ENCODE measurements around the gene PCNX2. TPM values are rescaled to one million over a fixed set of nuclear protein-coding genes. Genes with fewer than 3 reads are reported as not detected.
A peak's percentile ranks its signal among the peaks of the same experiment; 100 is the strongest.

The PCNX2 gene
- total RNA-seq, 3 donors from 2014 or later: 6.0 to 11.3 (median 8.5) TPM

- no peak for DNase-seq
- Histone ChIP-seq H3K4me1 (ENCODE audit: low read depth) (peaks cover 18% of the 10 kb centered on the region), H3K4me3 (no peak overlapping the region), H3K9me3 (peaks cover 2% of the 10 kb centered on the region), H3K36me3 (ENCODE audit: low read depth) (no peaks in the 10 kb centered on the region)
- intact Hi-C loops (cut with DNase I, micrococcal nuclease): no loop called here
- TF ChIP-seq CTCF (IDR thresholded peaks at IDR 0.05): no peak
- ATAC-seq: no peak
Measured at GRCh38 chr1:232956081-232956480, 339.4 kb downstream of the PCNX2 start.

- DNase-seq (no peak), ATAC-seq (no peak)
- no peak for TF ChIP-seq CTCF (IDR thresholded peaks at IDR 0.05)
- Histone ChIP-seq H3K4me1 (ENCODE audit: low read depth) (peaks cover 19% of the 10 kb centered on the region), H3K4me3 (no peak overlapping the region), H3K36me3 (ENCODE audit: low read depth) (no peaks in the 10 kb centered on the region), H3K9me3 (peaks cover 2% of the 10 kb centered on the region)
- intact Hi-C loops (cut with DNase I, micrococcal nuclease): loop anchor here in 1 of 2 donors (5.0 kb wide), 1 partner anchor 317 kb away; no protein-coding TSS in a partner anchor
Measured at GRCh38 chr1:232954594-232955365, 340.7 kb downstream of the PCNX2 start.

GRCh38 chr1:232952514-232953499 lies 342.7 kb downstream of the PCNX2 start:
- TF ChIP-seq CTCF (IDR thresholded peaks at IDR 0.05): peak; percentile 60
- intact Hi-C loops (cut with DNase I, micrococcal nuclease): loop anchor here in 1 of 2 donors (5.0 kb wide), 1 partner anchor 316 kb away; no protein-coding TSS in a partner anchor
- peak; percentile 72 for ATAC-seq

GRCh38 chr1:232951605-232952004 lies 343.9 kb downstream of the PCNX2 start:
- no peak for DNase-seq
- H3K4me1 ChIP-seq (ENCODE audit: low read depth): peaks cover 24% of the 10 kb centered on the region
- TF ChIP-seq CTCF (IDR thresholded peaks at IDR 0.05): no peak
- H3K9me3 ChIP-seq: no peaks in the 10 kb centered on the region
- H3K36me3 ChIP-seq (ENCODE audit: low read depth): no peaks in the 10 kb centered on the region
- ATAC-seq: no peak
- H3K4me3 ChIP-seq: no peak overlapping the region
- intact Hi-C loops (cut with DNase I, micrococcal nuclease): loop anchor here in 1 of 2 donors (5.0 kb wide), 1 partner anchor 314 kb away; no protein-coding TSS in a partner anchor

More at GRCh38 chr1:232952514-232953499, 342.7 kb downstream of the PCNX2 start:
- Histone ChIP-seq H3K4me1 (ENCODE audit: low read depth) (peaks cover 24% of the 10 kb centered on the region), H3K9me3 (no peaks in the 10 kb centered on the region), H3K4me3 (no peak overlapping the region), H3K36me3 (ENCODE audit: low read depth) (no peaks in the 10 kb centered on the region)
- peak in 2 of 3 donors; percentile 66 to 69 for DNase-seq

GRCh38 chr1:232951180-232951579 lies 344.3 kb downstream of the PCNX2 start:
- no peak for TF ChIP-seq CTCF (IDR thresholded peaks at IDR 0.05)
- Histone ChIP-seq H3K4me1 (ENCODE audit: low read depth) (peaks cover 24% of the 10 kb centered on the region), H3K4me3 (peak overlapping the region; percentile 82), H3K36me3 (ENCODE audit: low read depth) (no peaks in the 10 kb centered on the region), H3K9me3 (no peaks in the 10 kb centered on the region)
- peak in 1 of 3 donors; percentile 50 for DNase-seq
- ATAC-seq: peak; percentile 46
- intact Hi-C loops (cut with DNase I, micrococcal nuclease): loop anchor here in 1 of 2 donors (5.0 kb wide), 1 partner anchor 314 kb away; no protein-coding TSS in a partner anchor
